GM19240 (cell line): ENCODE measurements around the gene MFAP3L.
"Not testable (repeated sequence)": the region's sequence is repeated elsewhere in the genome, so short reads cannot be mapped to it uniquely, and the experiment has no call there.

Experiments
- DNase-seq: peaks from one replicate; pipeline ENCODE4 v3.0.0; 2011; ENCODE audit warnings: low spot score; ENCODE audit not compliant: insufficient read length

MFAP3L gene

DNA sequence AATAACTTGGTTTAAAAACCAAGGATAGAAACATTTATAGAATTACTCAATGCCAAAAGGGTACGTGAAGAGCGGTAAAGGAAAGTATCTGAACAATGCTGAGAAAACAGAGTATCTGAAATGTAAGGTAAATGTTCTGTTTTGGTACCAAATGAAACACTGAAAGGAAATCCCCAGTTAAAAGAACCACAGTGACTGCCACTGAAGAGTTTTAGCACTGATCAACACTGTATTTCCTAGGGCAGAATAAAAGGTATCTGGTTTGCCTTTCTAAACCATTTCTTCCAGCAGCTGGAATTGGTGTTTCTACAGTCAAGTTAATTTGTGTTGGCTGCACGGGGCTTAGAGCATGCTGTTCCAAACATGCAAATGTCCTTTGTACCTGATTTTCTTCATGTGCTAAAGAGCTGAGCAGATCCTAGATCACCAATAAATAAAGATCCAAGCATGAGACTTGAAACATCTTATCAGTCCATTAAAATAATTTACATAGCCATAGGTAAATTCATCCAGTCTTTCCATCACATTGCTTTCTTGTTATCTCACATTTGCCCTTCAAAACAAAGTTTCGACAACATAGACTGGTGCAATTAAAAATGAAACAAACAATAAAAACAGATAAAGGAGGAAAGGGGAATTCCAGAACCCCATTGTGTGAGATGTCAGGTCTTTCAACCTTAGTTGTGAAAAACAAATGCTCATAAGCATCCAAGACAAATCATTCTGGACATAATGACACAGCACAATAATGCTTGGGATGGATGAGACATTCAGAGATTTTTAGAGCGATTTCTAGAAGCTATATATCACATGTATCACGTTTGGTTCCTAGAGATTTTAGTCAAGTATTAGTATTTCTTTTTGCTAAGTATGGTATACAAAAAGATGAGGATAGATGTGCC lies 38.6 kb downstream of the MFAP3L start:
- no peak for DNase-seq

DNA sequence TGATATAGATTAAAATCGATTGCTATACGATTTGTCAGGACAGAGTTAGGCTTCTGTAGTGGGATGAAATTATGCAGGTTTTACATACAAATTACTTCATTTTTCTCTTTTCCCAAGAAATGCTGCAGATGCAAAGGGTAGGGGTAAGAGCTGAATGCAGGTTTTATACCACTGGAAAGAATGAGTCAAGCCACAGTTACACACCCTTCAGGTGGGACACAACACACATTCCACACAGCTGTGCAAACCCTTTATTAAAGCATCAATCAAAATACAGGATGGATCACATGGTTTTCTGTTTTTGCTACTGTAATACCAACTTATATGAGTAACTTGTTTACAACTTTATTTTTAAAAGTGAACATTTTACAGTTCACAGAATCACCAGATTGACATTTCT lies 39.8 kb downstream of the MFAP3L start:
- DNase-seq: no peak

- no peak for DNase-seq
Observed at GRCh38 chr4:169985881-169986280, 40.3 kb downstream of the MFAP3L start.

GRCh38 chr4:169984745-169985144 lies 41.5 kb downstream of the MFAP3L start:
- no peak for DNase-seq

- no peak for DNase-seq
Observed at GRCh38 chr4:169984173-169984572, 42.0 kb downstream of the MFAP3L start.

- DNase-seq: no peak
Observed at GRCh38 chr4:169976951-169977350, 49.2 kb downstream of the MFAP3L start.

DNA sequence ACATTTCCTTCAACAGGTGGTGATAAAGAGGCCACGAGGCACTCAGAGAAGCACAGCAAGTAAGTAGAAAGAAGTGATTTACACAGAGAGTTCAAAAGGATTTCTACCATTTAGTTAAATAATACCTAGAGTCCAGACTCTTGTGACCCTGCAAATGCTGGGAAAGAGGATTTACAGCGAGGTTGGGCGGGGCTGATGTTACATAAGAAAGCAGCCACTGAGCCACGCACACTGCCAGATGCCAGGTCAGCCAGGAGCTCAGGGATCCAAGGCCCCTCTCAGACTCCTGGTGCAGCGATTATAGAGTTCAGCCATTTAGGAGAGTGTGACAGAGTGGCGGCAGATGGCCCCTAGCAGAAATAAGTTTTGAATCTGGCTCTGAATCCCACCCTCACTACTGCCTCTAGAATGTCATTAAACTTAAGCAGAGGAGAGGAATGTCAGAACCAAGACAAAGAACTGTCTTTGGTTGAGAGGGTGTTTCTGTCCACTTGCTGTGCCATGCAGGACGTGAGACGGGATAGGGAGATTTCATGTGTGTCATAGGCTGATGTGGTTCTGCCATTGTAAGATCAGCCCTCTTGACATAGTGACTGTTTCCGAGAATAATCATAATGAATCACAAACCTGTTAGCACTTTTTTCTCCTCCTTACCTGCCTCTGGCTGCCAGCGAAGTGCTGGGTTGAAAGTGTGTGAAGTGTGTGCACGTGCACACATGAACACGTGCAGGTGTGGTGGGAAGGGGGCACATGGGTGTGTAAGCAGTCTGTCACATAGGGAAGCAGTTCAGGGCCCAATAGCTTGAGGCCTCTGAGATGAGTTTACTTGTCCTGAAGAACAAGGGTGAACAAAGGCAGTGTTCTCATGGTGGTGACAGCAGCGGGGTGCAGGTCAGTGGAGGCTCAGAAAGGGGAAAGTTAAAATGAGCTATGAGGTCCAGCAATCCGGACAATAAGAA lies 50.1 kb downstream of the MFAP3L start:
- no peak for DNase-seq

DNA sequence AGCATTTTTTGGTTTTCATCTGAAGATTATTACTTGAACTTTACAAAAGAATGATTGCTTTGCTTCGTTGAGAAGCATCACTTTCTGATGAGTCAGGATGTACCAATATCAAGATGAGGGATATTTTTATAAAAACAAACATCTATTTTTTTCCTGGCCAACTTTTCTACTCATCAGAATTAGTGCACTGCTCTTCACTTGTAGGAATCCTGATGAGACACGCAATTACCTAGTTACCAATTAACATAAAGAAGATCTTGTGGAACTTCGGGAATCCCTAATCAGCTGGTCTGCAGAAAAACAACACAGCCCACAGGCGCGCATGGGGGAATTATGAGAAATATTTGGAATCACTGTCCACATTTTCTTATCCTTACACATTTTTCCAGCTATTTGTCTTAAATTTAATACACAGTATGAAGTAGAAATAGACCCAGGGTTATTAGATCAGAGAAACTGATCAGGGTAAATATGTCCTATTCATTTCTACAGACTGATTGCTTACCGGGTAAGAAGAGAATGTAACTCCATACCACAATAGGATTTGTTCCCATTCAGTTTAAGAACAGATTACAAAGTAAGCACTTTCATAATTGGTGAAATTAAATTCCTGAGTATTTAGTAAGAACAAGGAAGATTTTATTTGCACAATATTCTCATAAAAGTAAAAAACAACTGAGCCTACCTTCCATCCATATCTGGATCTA lies 50.9 kb downstream of the MFAP3L start:
- no peak for DNase-seq

GRCh38 chr4:169971456-169972015 lies 54.7 kb downstream of the MFAP3L start:
- DNase-seq: no peak

- no peak for DNase-seq
Observed at GRCh38 chr4:169968999-169969398, 57.2 kb downstream of the MFAP3L start.

DNA sequence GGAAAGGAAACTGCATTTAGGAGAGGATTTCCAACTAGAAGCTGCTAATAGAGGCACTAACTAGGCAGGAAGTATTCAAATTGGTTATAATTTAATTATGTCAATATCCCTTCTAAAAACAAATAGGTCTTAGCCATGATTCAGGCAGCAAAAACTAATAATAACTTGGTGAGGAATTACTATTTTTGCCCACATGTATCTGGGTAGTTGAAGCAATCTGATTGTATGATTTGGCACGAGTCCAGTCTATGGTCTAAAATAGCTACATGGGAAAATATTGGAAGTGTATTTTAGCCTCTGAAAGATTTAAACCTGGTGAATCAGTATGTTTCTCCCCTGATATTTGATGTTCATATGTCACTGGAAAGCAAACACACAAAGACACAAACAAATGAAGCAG lies 62.2 kb downstream of the MFAP3L start:
- no peak for DNase-seq

DNA sequence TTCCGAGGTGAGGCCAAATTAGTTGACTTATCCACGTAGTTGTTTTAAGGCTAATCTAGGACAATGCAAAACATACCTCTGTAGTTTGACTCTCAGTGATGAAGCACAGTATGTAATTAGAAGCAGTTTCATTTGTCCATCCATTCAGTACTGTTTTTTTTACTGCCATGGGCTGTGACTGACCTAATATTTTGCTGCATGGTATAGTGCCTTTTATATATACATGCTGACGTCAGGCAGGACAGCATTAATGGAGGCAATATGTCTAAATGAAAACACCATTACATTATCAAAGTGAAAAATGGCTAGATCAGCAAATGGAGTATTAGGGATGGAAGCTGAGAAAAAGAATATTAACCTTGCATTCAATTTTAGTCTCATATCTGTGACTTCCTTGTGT lies 66.9 kb downstream of the MFAP3L start:
- no peak for DNase-seq

DNA sequence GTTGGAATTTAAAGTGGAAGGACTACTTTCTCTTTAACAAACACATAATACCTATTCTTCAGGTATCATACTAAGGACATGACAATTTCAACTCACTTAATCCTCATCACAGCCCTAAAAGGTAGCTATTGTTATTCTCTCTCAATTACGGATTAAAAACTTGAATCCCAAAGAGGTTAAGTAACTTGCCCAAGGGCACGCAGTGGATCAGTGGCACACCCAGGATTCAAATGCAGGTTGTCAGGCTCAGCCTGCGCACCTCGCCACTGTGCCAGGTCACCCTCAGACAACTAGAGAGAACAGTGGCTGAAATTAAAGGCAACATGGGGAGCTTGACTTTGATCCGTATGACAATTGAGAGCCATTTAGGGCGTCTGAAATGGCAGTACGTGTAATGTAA lies 67.6 kb downstream of the MFAP3L start:
- DNase-seq: no peak

GRCh38 chr4:169957785-169958184 lies 68.4 kb downstream of the MFAP3L start:
- no peak for DNase-seq

GRCh38 chr4:169956091-169956843 lies 69.9 kb downstream of the MFAP3L start:
- DNase-seq: no peak

GRCh38 chr4:169955521-169955920 lies 70.7 kb downstream of the MFAP3L start:
- no peak for DNase-seq

DNA sequence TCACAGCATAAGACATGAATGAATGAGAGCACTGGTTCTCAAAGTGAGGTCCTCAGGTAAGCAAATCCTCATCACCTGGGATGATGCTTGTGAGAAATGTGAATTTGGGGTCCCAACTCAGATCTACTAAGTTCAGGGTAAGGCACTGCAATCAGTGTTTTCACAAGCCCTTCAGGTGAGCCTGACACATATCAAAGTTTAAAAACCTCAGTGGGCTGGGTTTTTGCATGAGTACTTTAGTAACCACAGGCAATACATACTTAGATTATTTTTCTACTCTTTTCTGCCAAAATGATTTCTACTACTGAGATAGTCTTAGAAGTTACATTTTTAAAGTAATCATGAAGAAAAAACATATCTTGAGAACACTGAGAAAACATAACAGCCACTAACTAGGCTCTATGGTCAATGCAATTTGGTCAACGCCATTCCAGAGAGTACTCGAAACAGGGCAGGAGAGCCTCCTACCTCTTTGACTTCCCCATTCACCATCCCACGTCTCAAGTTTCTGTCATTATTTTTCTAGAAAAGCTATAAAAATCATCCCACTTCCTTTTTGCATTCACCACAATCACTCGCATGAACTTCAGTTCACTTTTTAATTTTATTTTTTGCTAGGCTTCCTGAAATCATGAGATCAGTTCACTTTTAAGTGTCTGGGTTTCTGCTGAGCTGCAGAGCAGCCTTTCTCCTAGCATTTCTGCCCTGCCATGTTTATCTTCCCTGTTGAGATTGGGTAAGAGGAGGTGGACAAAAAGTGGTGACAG lies 73.8 kb downstream of the MFAP3L start:
- DNase-seq: no peak

GRCh38 chr4:169948271-169948670 lies 77.9 kb downstream of the MFAP3L start:
- no peak for DNase-seq

DNA sequence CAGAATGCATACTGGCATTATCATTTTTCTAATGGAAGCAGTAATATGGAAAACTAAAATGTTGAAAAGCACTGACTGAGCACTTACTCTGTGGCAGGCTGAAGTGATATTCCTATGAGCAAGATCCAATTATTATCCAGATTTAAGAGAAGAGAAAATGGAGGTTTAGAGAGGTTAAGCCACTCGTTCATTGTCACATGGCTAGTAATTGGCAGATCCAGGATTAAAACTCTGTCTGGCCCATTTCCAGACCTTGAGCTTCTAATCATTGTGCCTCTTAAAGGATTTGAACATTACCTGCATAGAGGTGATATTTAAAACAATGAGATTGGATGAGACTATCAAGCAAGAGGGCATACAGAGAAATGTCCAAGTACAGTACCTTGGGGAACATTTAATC lies 80.6 kb downstream of the MFAP3L start:
- no peak for DNase-seq

- not testable (repeated sequence) for DNase-seq
Observed at GRCh38 chr4:169943601-169944000, 82.6 kb downstream of the MFAP3L start.
